Astrocyte of the cerebellum (primary cell): ENCODE measurements around the gene RGS7BP.
"Not testable (repeated sequence)": the region's sequence is repeated elsewhere in the genome, so short reads cannot be mapped to it uniquely, and the experiment has no call there.

ENCODE experiments used
- DNase-seq: peaks from one replicate; pipeline ENCODE4 v3.0.0-alpha.2; 2011; ENCODE audit warnings: low read depth
- H3K4me3 ChIP-seq: 2 replicates; pipeline ENCODE4 v1.5.1; 2011; ENCODE audit warnings: mild to moderate bottlenecking, low read depth, low read length, moderate library complexity
- in situ Hi-C: cut with HindIII; loops from 2 replicates; pipeline ENCODE4 v1.10.0; 2017; ENCODE audit warnings: low sequenced_read_pairs
- TF ChIP-seq, protein P1 (sequence below): IDR thresholded peaks from 2 replicates; pipeline ENCODE4 v1.5.1; 2012; ENCODE audit warnings: low read length, low read depth, moderate library complexity, mild to moderate bottlenecking; ENCODE audit errors: missing control alignments

The RGS7BP gene

DNA sequence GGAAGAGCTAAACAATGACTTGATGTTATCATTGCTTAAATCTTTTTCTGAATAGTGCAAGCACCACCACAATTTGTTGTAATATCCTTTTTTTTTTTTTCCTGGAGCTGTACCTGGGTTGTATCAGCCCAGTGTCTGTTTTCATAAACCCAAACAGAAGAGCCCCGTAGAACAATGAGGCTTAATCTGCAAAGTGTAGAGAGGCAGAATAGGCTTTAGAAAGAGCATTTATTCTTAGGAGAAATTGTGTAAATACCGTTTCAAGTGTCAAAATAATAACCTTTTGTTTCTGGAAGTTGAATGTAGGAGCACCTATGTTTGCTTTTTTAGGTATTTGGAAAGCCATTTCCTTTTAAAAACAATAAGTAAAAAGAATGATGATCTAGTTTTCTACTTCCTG, 26.4 kb downstream of the RGS7BP start:
- in situ Hi-C loops: no loop called here
- TF ChIP-seq, protein P1, sequence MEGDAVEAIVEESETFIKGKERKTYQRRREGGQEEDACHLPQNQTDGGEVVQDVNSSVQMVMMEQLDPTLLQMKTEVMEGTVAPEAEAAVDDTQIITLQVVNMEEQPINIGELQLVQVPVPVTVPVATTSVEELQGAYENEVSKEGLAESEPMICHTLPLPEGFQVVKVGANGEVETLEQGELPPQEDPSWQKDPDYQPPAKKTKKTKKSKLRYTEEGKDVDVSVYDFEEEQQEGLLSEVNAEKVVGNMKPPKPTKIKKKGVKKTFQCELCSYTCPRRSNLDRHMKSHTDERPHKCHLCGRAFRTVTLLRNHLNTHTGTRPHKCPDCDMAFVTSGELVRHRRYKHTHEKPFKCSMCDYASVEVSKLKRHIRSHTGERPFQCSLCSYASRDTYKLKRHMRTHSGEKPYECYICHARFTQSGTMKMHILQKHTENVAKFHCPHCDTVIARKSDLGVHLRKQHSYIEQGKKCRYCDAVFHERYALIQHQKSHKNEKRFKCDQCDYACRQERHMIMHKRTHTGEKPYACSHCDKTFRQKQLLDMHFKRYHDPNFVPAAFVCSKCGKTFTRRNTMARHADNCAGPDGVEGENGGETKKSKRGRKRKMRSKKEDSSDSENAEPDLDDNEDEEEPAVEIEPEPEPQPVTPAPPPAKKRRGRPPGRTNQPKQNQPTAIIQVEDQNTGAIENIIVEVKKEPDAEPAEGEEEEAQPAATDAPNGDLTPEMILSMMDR: no peak
- DNase-seq: no peak
- H3K4me3 ChIP-seq: no peak overlapping the region

GRCh38 chr5:64532657-64533056, 26.8 kb downstream of the RGS7BP start:
- in situ Hi-C loops: no loop called here
- no peak for DNase-seq
- no peak overlapping the region for H3K4me3 ChIP-seq
- TF ChIP-seq, protein P1: no peak

- TF ChIP-seq, protein P1: no peak
- DNase-seq: no peak
- no peak overlapping the region for H3K4me3 ChIP-seq
- in situ Hi-C loops: no loop called here
Measured at GRCh38 chr5:64534033-64534432, 28.2 kb downstream of the RGS7BP start.

- no peak for DNase-seq
- TF ChIP-seq, protein P1: no peak
- H3K4me3 ChIP-seq: no peak overlapping the region
- in situ Hi-C loops: no loop called here
Measured at GRCh38 chr5:64557911-64558310, 52.1 kb downstream of the RGS7BP start.

GRCh38 chr5:64558641-64559040, 52.8 kb downstream of the RGS7BP start:
- DNase-seq, H3K4me3 ChIP-seq, in situ Hi-C loops: not testable (repeated sequence)

GRCh38 chr5:64566310-64566916, 60.6 kb downstream of the RGS7BP start:
- in situ Hi-C loops: no loop called here
- TF ChIP-seq, protein P1: no peak
- DNase-seq: no peak
- no peak overlapping the region for H3K4me3 ChIP-seq

- H3K4me3 ChIP-seq: no peak overlapping the region
- in situ Hi-C loops: no loop called here
- no peak for DNase-seq
- TF ChIP-seq, protein P1: no peak
Measured at GRCh38 chr5:64569858-64570257, 64.0 kb downstream of the RGS7BP start.
